Loucy (cell line): ENCODE measurements around the gene GPR149.

ENCODE experiments used
- H2AFZ ChIP-seq: fragments of 200-600 bp; sonication (generic); 2 replicates; pipeline ENCODE4 v1.6.0; 2016; ENCODE audit warnings: antibody characterized with exemption, mild to moderate bottlenecking, low read length, moderate library complexity
- H3F3A ChIP-seq: fragments of 200-600 bp; 2 replicates; pipeline ENCODE4 v1.6.0; 2016; ENCODE audit warnings: antibody characterized with exemption, low read depth, mild to moderate bottlenecking
- H3K27me3 ChIP-seq: fragments of 200-600 bp; sonication (generic); 2 replicates; pipeline ENCODE4 v1.6.1; 2014; ENCODE audit warnings: low read length, mild to moderate bottlenecking; ENCODE audit not compliant: insufficient read depth, poor library complexity, severe bottlenecking
- H3K36me3 ChIP-seq: fragments of 200-600 bp; sonication (generic); 2 replicates; pipeline ENCODE4 v1.6.1; 2016; ENCODE audit warnings: low read length; ENCODE audit not compliant: insufficient read depth
- H3K4me1 ChIP-seq: fragments of 200-600 bp; sonication (generic); 2 replicates; pipeline ENCODE4 v1.5.1; 2014; ENCODE audit warnings: low read length, mild to moderate bottlenecking; ENCODE audit not compliant: insufficient read depth, poor library complexity, severe bottlenecking
- H3K4me2 ChIP-seq: fragments of 200-600 bp; sonication (generic); 2 replicates; pipeline ENCODE4 v1.6.0; 2014; ENCODE audit warnings: antibody characterized with exemption, low read length, low read depth, mild to moderate bottlenecking; ENCODE audit not compliant: poor library complexity, severe bottlenecking
- H3K4me3 ChIP-seq: fragments of 200-600 bp; sonication (generic); 2 replicates; pipeline ENCODE4 v1.5.1; 2014; ENCODE audit warnings: low read length, mild to moderate bottlenecking, mixed read lengths; ENCODE audit not compliant: poor library complexity, severe bottlenecking
- H3K79me2 ChIP-seq: fragments of 200-600 bp; sonication (generic); 2 replicates; pipeline ENCODE4 v1.6.1; 2014; ENCODE audit warnings: low read length; ENCODE audit not compliant: insufficient read depth
- H3K9ac ChIP-seq: fragments of 200-600 bp; sonication (generic); 2 replicates; pipeline ENCODE4 v1.6.0; 2014; ENCODE audit warnings: mild to moderate bottlenecking, low read depth, low read length, moderate library complexity; ENCODE audit not compliant: poor library complexity, severe bottlenecking
- H3K9me2 ChIP-seq: fragments of 200-600 bp; sonication (generic); replicated peaks from 2 replicates; pipeline ENCODE4 v1.6.1; 2016; ENCODE audit warnings: low read depth, low read length, mixed read lengths
- H3K9me3 ChIP-seq: fragments of 200-600 bp; sonication (generic); 2 replicates; pipeline ENCODE4 v1.6.1; 2014; ENCODE audit warnings: mild to moderate bottlenecking, antibody characterized with exemption, low read length, low read depth; ENCODE audit not compliant: insufficient read depth
- H4K20me1 ChIP-seq: fragments of 200-600 bp; sonication (generic); 2 replicates; pipeline ENCODE4 v1.6.0; 2014; ENCODE audit warnings: antibody characterized with exemption, low read length, mild to moderate bottlenecking; ENCODE audit not compliant: insufficient read depth, poor library complexity, severe bottlenecking
- EZH2phosphoT487 ChIP-seq: fragments of 200-600 bp; IDR thresholded peaks from 2 replicates; pipeline ENCODE4 v1.6.1; 2018; ENCODE audit warnings: antibody characterized with exemption, mild to moderate bottlenecking, moderate library complexity, borderline replicate concordance
- TF ChIP-seq, protein P1 (sequence below): fragments of 200-600 bp; sonication (generic); conservative IDR thresholded peaks from 2 replicates; pipeline ENCODE4 v1.5.1; 2014; ENCODE audit warnings: mild to moderate bottlenecking, antibody characterized with exemption, low read length

The GPR149 gene

GRCh38 chr3:154421083-154421482 is 8.9 kb downstream of the GPR149 start:
- no peaks in the 10 kb centered on the region for H3K4me1 ChIP-seq
- no peak overlapping the region for H3K4me3 ChIP-seq
- H3K9ac ChIP-seq = no peak overlapping the region
- no peaks in the 10 kb centered on the region for H3K9me3 ChIP-seq
- no peak overlapping the region for H2AFZ ChIP-seq
- TF ChIP-seq EZH2phosphoT487 = no peak
- TF ChIP-seq, protein P1, sequence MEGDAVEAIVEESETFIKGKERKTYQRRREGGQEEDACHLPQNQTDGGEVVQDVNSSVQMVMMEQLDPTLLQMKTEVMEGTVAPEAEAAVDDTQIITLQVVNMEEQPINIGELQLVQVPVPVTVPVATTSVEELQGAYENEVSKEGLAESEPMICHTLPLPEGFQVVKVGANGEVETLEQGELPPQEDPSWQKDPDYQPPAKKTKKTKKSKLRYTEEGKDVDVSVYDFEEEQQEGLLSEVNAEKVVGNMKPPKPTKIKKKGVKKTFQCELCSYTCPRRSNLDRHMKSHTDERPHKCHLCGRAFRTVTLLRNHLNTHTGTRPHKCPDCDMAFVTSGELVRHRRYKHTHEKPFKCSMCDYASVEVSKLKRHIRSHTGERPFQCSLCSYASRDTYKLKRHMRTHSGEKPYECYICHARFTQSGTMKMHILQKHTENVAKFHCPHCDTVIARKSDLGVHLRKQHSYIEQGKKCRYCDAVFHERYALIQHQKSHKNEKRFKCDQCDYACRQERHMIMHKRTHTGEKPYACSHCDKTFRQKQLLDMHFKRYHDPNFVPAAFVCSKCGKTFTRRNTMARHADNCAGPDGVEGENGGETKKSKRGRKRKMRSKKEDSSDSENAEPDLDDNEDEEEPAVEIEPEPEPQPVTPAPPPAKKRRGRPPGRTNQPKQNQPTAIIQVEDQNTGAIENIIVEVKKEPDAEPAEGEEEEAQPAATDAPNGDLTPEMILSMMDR = no peak
- no peaks in the 10 kb centered on the region for H3K36me3 ChIP-seq
- no peaks in the 10 kb centered on the region for H3K27me3 ChIP-seq
- no peak overlapping the region for H3K4me2 ChIP-seq
- no peaks in the 10 kb centered on the region for H3K79me2 ChIP-seq
- H3K9me2 ChIP-seq = no peaks in the 10 kb centered on the region
- no peaks in the 10 kb centered on the region for H4K20me1 ChIP-seq
- H3F3A ChIP-seq = no peaks in the 10 kb centered on the region

DNA sequence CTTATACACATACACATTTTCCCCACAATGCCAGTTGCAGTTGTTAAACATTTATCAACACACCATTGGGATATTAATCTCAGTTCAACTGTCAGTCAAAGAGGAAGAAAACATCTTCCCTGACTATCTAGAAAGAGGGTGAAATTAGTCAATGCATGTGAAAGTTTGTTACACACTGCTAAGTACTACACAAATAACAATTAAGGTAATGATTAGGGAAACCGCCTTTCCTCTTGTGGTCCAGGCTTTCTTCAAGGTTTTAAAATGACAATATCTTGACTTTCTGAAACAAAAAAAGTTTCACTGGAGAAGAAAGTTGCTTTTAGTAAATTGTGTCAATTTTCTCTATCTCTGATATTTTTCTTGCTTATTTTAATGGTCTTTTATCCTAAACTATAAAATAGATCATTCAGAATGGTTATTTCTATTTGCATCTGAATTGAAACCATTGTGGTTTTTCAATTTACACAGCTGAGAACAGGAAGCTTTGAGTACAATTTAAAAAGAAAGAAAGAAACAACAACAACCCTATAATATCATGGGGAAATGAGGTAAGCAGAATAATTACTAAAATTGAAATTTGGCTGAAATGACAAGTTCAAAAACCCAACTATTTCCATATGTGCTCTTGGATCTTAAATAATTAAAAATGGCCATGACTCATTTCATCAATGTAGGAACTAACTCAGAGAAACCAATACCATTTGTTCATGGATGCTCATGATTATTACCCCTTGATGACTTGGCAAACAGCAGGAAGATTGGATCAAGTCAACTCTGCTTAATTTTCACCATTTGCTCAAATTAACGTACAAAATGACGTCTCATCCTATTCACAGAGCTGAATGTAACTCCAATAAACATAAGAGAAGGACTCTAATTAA is 31.7 kb downstream of the GPR149 start:
- TF ChIP-seq, protein P1 = no peak
- no peak for TF ChIP-seq EZH2phosphoT487
- Histone ChIP-seq H3F3A (no peaks in the 10 kb centered on the region), H3K4me3 (no peak overlapping the region), H4K20me1 (no peaks in the 10 kb centered on the region), H3K9me3 (no peaks in the 10 kb centered on the region), H2AFZ (no peak overlapping the region), H3K9me2 (no peaks in the 10 kb centered on the region), H3K36me3 (no peaks in the 10 kb centered on the region), H3K9ac (no peak overlapping the region), H3K4me1 (no peaks in the 10 kb centered on the region), H3K79me2 (no peaks in the 10 kb centered on the region), H3K4me2 (no peak overlapping the region), H3K27me3 (no peaks in the 10 kb centered on the region)

- Histone ChIP-seq H3K4me1 (no peaks in the 10 kb centered on the region), H3K4me3 (no peak overlapping the region), H3K9me2 (no peaks in the 10 kb centered on the region), H4K20me1 (no peaks in the 10 kb centered on the region), H3K9ac (no peak overlapping the region), H3K79me2 (no peaks in the 10 kb centered on the region), H3K4me2 (no peak overlapping the region), H3F3A (no peaks in the 10 kb centered on the region), H3K9me3 (no peaks in the 10 kb centered on the region), H3K27me3 (no peaks in the 10 kb centered on the region), H2AFZ (no peak overlapping the region), H3K36me3 (no peaks in the 10 kb centered on the region)
- TF ChIP-seq, protein P1 = no peak
These were observed 40.1 kb downstream of the GPR149 start for GRCh38 chr3:154389861-154390260.
